K562 (cell line): ENCODE results near the gene SLC2A13. TPM values are rescaled to one million over a fixed set of nuclear protein-coding genes. Genes with fewer than 3 reads are reported as not detected.

Experiments used
- ATAC-seq: fragments of 200-7000 bp; cut with Tn5 transposase; 3 replicates; pipeline ENCODE4 v1.9.1; 2020; ENCODE audit warnings: moderate library complexity
- BruUV-seq: library from RNA; stranded (reverse); fragments of 400-500 nt; replicated peaks from 2 replicates; lab custom pipeline; 2021; lab: Mats Ljungman, UMichigan
- CTCF ChIA-PET: fragments of 300-600 bp; formaldehyde crosslinking; extraction: SDS; loops from one replicate; lab custom pipeline; 2021; ENCODE audit warnings: low intra/inter-chr PET ratio; lab: Yijun Ruan, JAX
- POLR2A ChIA-PET: fragments of 300-600, 350-650 bp; sonication (Branson Sonifier 250); formaldehyde crosslinking; extraction: SDS; loops from one replicate; lab custom pipeline; 2021; ENCODE audit warnings: antibody characterized with exemption, inconsistent platforms; lab: Yijun Ruan, JAX
- DNase-seq, 4 experiments: peaks; one replicate each; pipeline versions ENCODE4 v3.0.0 to v3.0.0-alpha.2; 2011 to 2018; ENCODE audit warnings: low spot score in 3 of 4, mixed read lengths in 3 of 4; ENCODE audit errors: extremely low read depth in 1 of 4
- FAIRE-seq: peaks from 2 replicates; lab custom pipeline; 2011; peaks lifted over from hg19 to GRCh38; lab: Jason Lieb, UNC
- H2AFZ ChIP-seq: 2 replicates; pipeline ENCODE4 v1.6.0; 2011; ENCODE audit warnings: low read depth, low read length, control low read depth, inconsistent platforms
- H3K27ac ChIP-seq: fragments of 200-600 bp; 3 replicates; pipeline ENCODE4 v1.8.0; 2011; ENCODE audit warnings: low read depth, mild to moderate bottlenecking, control low read depth, inconsistent platforms, low read length, moderate library complexity, mixed read lengths; ENCODE audit errors: extremely low read depth
- H3K27me3 ChIP-seq, 2 experiments: fragments of 300-600 bp in 1 of 2; 2 replicates in 1 of 2; 3 replicates in 1 of 2; pipeline versions ENCODE4 v1.6.0 to v1.8.0; 2011; ENCODE audit warnings: inconsistent platforms in 2 of 2, low read length in 2 of 2, mild to moderate bottlenecking in 1 of 2, mixed read lengths in 1 of 2, moderate library complexity in 1 of 2; ENCODE audit not compliant: control insufficient read depth in 2 of 2, insufficient read depth in 2 of 2
- H3K36me3 ChIP-seq: fragments of 300-600 bp; 3 replicates; pipeline ENCODE4 v1.8.0; 2011; ENCODE audit warnings: mild to moderate bottlenecking, low read length, inconsistent platforms; ENCODE audit not compliant: control insufficient read depth, insufficient read depth
- H3K4me1 ChIP-seq, 2 experiments: fragments of 200-600 bp in 1 of 2; replicated peaks in 1 of 2; 2 replicates in 1 of 2; 3 replicates in 1 of 2; pipeline versions ENCODE4 v1.5.1 to v1.8.0; 2011; ENCODE audit warnings: inconsistent platforms in 2 of 2, low read length in 2 of 2, mild to moderate bottlenecking in 1 of 2, mixed read lengths in 1 of 2, moderate library complexity in 1 of 2; ENCODE audit not compliant: control insufficient read depth in 2 of 2, insufficient read depth in 2 of 2
- H3K4me2 ChIP-seq: 2 replicates; pipeline ENCODE4 v1.6.1; 2011; ENCODE audit warnings: low read length, control low read depth, inconsistent platforms, mixed read lengths; ENCODE audit not compliant: insufficient read depth
- H3K4me3 ChIP-seq: fragments of 200-600 bp; sonication (generic), shearing (Covaris generic); 2 replicates; pipeline ENCODE4 v1.5.1; 2016; ENCODE audit warnings: control low read depth, inconsistent platforms
- H3K79me2 ChIP-seq: fragments of 200-600 bp; 3 replicates; pipeline ENCODE4 v1.8.0; 2011; ENCODE audit warnings: low read length, inconsistent platforms; ENCODE audit not compliant: control insufficient read depth, insufficient read depth
- H3K9ac ChIP-seq, 2 experiments: 2 replicates each; pipeline versions ENCODE4 v1.6.0 to v1.6.1; 2011; ENCODE audit warnings: low read depth in 2 of 2, low read length in 2 of 2, control low read depth in 1 of 2, inconsistent platforms in 1 of 2, mild to moderate bottlenecking in 1 of 2, mixed read lengths in 1 of 2; ENCODE audit not compliant: insufficient read depth in 1 of 2
- H3K9me1 ChIP-seq: one replicate; pipeline ENCODE4 v1.6.0; 2011; ENCODE audit warnings: inconsistent platforms, mild to moderate bottlenecking, low read length, moderate library complexity; ENCODE audit not compliant: control insufficient read depth, insufficient read depth
- H3K9me3 ChIP-seq: replicated peaks from 2 replicates; pipeline ENCODE4 v1.5.1; 2011; ENCODE audit warnings: low read depth, low read length, inconsistent platforms; ENCODE audit not compliant: control insufficient read depth, insufficient read depth
- H4K20me1 ChIP-seq: replicated peaks from 2 replicates; pipeline ENCODE4 v1.6.1; 2011; ENCODE audit warnings: low read length, inconsistent platforms, mixed read lengths; ENCODE audit not compliant: control insufficient read depth, insufficient read depth
- CGGBP1 ChIP-seq: fragments of 250-450 bp; sonication (Bioruptor Pico); IDR thresholded peaks from 2 replicates; pipeline ENCODE4 v1.9.0; 2021; ENCODE audit warnings: mild to moderate bottlenecking
- SRSF3 ChIP-seq: fragments of 200-400 bp; formaldehyde crosslinking; IDR thresholded peaks from 2 replicates; pipeline ENCODE4 v1.6.1; 2016; ENCODE audit warnings: mild to moderate bottlenecking, low read length, moderate library complexity; ENCODE audit not compliant: insufficient read depth
- ZNF146 ChIP-seq: IDR thresholded peaks from one replicate; pipeline ENCODE4 v1.6.1; 2018; ENCODE audit warnings: missing compliant biosample characterization; ENCODE audit not compliant: unreplicated experiment
- WGBS: fragments of 100-300 bp; shearing (Covaris generic); methylation state at CpG from one replicate; pipeline ENCODE4 v1.1.6; 2016; ENCODE audit warnings: low coverage, mixed read lengths; ENCODE audit not compliant: insufficient coverage; ENCODE audit errors: missing lambda C conversion rate; 5-methylcytosine and 5-hydroxymethylcytosine counted together
- in situ Hi-C: fragments of 300-500 bp; cut with MboI; formaldehyde crosslinking; loops from 4 replicates; pipeline ENCODE4 v1.15.0; 2018; ENCODE audit warnings: inconsistent platforms, mixed read lengths
- intact Hi-C: fragments of 100-400 bp; cut with micrococcal nuclease; formaldehyde crosslinking; loops from 2 replicates; pipeline ENCODE4 v1.14.2; 2022
- polyA plus RNA-seq, 8 experiments: library from polyadenylated mRNA; depleted of rRNA in 4 of 8; stranded (reverse) in 5 of 8; unstranded in 3 of 8; fragments of >200 nt; fragmentation: Nextera tagmentation in 2 of 8; fragmentation: Illumina TruSeq in 1 of 8; extraction: Ambion mirVana in 2 of 8; extraction: Trizol in 1 of 8; gene quantifications; 2 replicates each; pipeline versions ENCODE4 v1.2.1 to v1.2.3, GENCODE V29; 2011 to 2014; ENCODE audit warnings: inconsistent platforms in 1 of 8, missing spikeins in 1 of 8
- total RNA-seq, 7 experiments: library from RNA; depleted of rRNA in 6 of 7; stranded (reverse); fragments of >200 nt in 6 of 7; fragmentation: Illumina TruSeq in 2 of 7; extraction: Trizol in 2 of 7; gene quantifications; 2 replicates each; pipeline versions ENCODE4 v1.2.1 to v1.2.3, GENCODE V29; 2011 to 2021; ENCODE audit warnings: low replicate concordance in 1 of 7
- TF ChIP-seq, protein P1 (sequence below): sonication (generic); formaldehyde crosslinking; IDR thresholded peaks from 2 replicates; pipeline ENCODE4 v1.8.1; 2023; ENCODE audit warnings: missing genetic modification reagents, mild to moderate bottlenecking, borderline replicate concordance

SLC2A13 gene
- total and polyA plus RNA-seq, 9 of the 15 experiments (the other 6 are each of a cell fraction or from before 2014, with no cell fraction given): 1.7 to 12.4 (median 9.0) TPM

- TF ChIP-seq, protein P1, sequence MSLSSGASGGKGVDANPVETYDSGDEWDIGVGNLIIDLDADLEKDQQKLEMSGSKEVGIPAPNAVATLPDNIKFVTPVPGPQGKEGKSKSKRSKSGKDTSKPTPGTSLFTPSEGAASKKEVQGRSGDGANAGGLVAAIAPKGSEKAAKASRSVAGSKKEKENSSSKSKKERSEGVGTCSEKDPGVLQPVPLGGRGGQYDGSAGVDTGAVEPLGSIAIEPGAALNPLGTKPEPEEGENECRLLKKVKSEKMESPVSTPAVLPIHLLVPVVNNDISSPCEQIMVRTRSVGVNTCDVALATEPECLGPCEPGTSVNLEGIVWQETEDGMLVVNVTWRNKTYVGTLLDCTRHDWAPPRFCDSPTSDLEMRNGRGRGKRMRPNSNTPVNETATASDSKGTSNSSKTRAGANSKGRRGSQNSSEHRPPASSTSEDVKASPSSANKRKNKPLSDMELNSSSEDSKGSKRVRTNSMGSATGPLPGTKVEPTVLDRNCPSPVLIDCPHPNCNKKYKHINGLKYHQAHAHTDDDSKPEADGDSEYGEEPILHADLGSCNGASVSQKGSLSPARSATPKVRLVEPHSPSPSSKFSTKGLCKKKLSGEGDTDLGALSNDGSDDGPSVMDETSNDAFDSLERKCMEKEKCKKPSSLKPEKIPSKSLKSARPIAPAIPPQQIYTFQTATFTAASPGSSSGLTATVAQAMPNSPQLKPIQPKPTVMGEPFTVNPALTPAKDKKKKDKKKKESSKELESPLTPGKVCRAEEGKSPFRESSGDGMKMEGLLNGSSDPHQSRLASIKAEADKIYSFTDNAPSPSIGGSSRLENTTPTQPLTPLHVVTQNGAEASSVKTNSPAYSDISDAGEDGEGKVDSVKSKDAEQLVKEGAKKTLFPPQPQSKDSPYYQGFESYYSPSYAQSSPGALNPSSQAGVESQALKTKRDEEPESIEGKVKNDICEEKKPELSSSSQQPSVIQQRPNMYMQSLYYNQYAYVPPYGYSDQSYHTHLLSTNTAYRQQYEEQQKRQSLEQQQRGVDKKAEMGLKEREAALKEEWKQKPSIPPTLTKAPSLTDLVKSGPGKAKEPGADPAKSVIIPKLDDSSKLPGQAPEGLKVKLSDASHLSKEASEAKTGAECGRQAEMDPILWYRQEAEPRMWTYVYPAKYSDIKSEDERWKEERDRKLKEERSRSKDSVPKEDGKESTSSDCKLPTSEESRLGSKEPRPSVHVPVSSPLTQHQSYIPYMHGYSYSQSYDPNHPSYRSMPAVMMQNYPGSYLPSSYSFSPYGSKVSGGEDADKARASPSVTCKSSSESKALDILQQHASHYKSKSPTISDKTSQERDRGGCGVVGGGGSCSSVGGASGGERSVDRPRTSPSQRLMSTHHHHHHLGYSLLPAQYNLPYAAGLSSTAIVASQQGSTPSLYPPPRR (CRISPR knock-in tag): no peak
- TF ChIP-seq CGGBP1 (CRISPR knock-in tag): no peak
Observed at GRCh38 chr12:40063414-40063813, 42.5 kb downstream of the SLC2A13 start (continued).

- H3K9me3 ChIP-seq: no peaks in the 10 kb centered on the region
- DNase-seq (no peak), FAIRE-seq (no peak), ATAC-seq (no peak)
- no TSS peak for BruUV-seq
- ChIA-PET CTCF (no interaction called here), POLR2A (interaction anchor here (0.6 kb wide), 1 partner anchor 227 kb away, joined by 3 read pairs; no protein-coding TSS in a partner anchor)
- H3K4me3 ChIP-seq: no peak overlapping the region
- no peak overlapping the region for H3K27ac ChIP-seq
- intact Hi-C loops (no loop called here), in situ Hi-C loops (no loop called here)
- H2AFZ ChIP-seq: no peak overlapping the region
- H3K4me2 ChIP-seq: no peak overlapping the region
- H3K79me2 ChIP-seq: no peaks in the 10 kb centered on the region
- no peaks in the 10 kb centered on the region for H3K27me3 ChIP-seq
- H4K20me1 ChIP-seq: no peaks in the 10 kb centered on the region
- no peaks in the 10 kb centered on the region for H3K36me3 ChIP-seq
- no peak for TF ChIP-seq SRSF3
- no peak for TF ChIP-seq ZNF146 (CRISPR knock-in tag)
- no peaks in the 10 kb centered on the region; a peak in 1 of 5 replicates for H3K4me1 ChIP-seq
- no peak overlapping the region for H3K9ac ChIP-seq
- WGBS: 56% methylated on average over 3 of the region's 3 CpGs
- no peaks in the 10 kb centered on the region for H3K9me1 ChIP-seq
Observed at GRCh38 chr12:40058721-40059190, 47.1 kb downstream of the SLC2A13 start.
